ENCODE results near the gene OR56A4. TPM values are rescaled to one million over a fixed set of nuclear protein-coding genes. Genes with fewer than 3 reads are reported as not detected.
"Not testable (repeated sequence)": the region's sequence is repeated elsewhere in the genome, so short reads cannot be mapped to it uniquely, and the experiment has no call there.

Gene OR56A4
- total RNA-seq, 1 donor from 2014 or later = not detected

- no peak for ATAC-seq (ENCODE audit: poor library complexity)
- intact Hi-C loops (cut with DNase I) = no loop called here
- DNase-seq = no peak
Measured at GRCh38 chr11:5968394-5968793, 38.4 kb downstream of the OR56A4 start, which contains the start of gene OR56A5. OR56A5 (minus strand) TSS chr11:5968494; CDS start chr11:5968494, 0 bp downstream.

- ATAC-seq (ENCODE audit: poor library complexity) = no peak
- DNase-seq = no peak
- intact Hi-C loops (cut with DNase I) = no loop called here
Measured at GRCh38 chr11:5967708-5968107, 39.0 kb downstream of the OR56A4 start.

GRCh38 chr11:5966958-5967357 lies 39.8 kb downstream of the OR56A4 start:
- intact Hi-C loops (cut with DNase I) = no loop called here
- ATAC-seq (ENCODE audit: poor library complexity) = no peak

GRCh38 chr11:5960704-5961320 lies 45.9 kb downstream of the OR56A4 start:
- DNase-seq; ATAC-seq (ENCODE audit: poor library complexity); intact Hi-C loops (cut with DNase I): not testable (repeated sequence)

More at GRCh38 chr11:5966958-5967357, 39.8 kb downstream of the OR56A4 start:
- no peak for DNase-seq

GRCh38 chr11:5955586-5955985 lies 51.2 kb downstream of the OR56A4 start:
- intact Hi-C loops (cut with DNase I) = no loop called here
- ATAC-seq (ENCODE audit: poor library complexity) (no peak), DNase-seq (no peak)

Other genes starting within 250 kb of the OR56A4 start
- not detected for gene OR52N5, start 223.6 kb downstream of the OR56A4 start, total RNA-seq
- not detected for gene OR52N1, start 215.7 kb downstream of the OR56A4 start, total RNA-seq
- not detected for gene OR52N2, start 198.0 kb downstream of the OR56A4 start, total RNA-seq
- gene OR52E6, start 165.0 kb downstream of the OR56A4 start, total RNA-seq = not detected
- gene OR52E8, start 149.3 kb downstream of the OR56A4 start, total RNA-seq = not detected
- gene OR52E4, start 126.3 kb downstream of the OR56A4 start, total RNA-seq = not detected
- not detected for gene OR52E5, start 113.7 kb downstream of the OR56A4 start, total RNA-seq
- gene OR56A3, start 64.7 kb downstream of the OR56A4 start, total RNA-seq = not detected
- not detected for gene OR56A5, start 38.5 kb downstream of the OR56A4 start, total RNA-seq
- not detected for gene OR52L1, start 20.0 kb downstream of the OR56A4 start, total RNA-seq
- gene OR56A1, start 23.8 kb upstream of the OR56A4 start, total RNA-seq = not detected
- not detected for gene OR56B4, start 100.7 kb upstream of the OR56A4 start, total RNA-seq
- not detected for gene OR52B2, start 163.4 kb upstream of the OR56A4 start, total RNA-seq
- not detected for gene OR52W1, start 192.3 kb upstream of the OR56A4 start, total RNA-seq
- not detected for gene C11orf42, start 198.6 kb upstream of the OR56A4 start, total RNA-seq
- 12.9 TPM for gene FHIP1B, start 227.7 kb upstream of the OR56A4 start, total RNA-seq
- not detected for gene CNGA4, start 232.1 kb upstream of the OR56A4 start, total RNA-seq